ENCODE data around the gene MOB1A. TPM values are rescaled to one million over a fixed set of nuclear protein-coding genes. Genes with fewer than 3 reads are reported as not detected.

Gene MOB1A
- total RNA-seq, 1 donor from 2014 or later: 96.1 TPM

DNA sequence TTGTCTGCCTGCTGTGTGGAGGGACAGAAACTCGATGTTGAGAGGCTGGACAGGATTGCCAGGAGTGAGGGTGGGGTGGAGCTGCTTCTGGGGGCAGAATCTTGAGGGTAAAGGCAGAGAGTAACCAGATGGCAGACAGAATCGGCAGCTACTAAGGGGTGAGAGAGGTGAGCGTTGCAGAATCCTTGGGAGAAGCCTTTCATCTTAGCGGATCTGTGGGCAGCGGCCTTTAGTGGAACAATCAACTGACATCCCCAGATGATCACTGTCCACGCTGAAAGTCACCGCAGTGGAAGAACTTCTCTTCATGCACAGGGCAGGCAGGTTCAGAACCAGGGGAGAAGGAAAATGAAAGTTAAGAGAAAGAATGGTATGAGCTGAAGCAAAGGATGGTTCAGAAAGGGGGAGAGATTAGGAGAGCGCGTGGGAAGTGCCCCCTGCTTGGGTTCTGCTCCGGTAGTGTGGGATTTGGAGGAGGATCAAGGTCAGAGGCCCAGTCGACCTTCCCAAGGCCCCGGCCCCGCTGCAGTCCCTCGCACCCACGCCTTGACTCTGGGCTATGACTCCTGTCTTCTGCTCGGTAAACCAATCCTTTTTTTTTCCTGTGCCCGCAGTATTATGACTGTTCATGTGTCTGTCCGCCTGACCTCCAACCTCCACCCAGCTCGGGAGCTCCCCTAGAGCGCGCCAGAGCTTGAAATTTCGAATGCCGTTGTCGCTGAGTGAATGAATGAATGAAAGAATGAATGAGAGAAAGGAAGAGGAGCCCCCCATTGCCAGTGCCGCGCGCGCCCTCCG, 31.6 kb downstream of the MOB1A start:
- H3K27ac Mint-ChIP-seq (ENCODE audit: unreplicated experiment): no peak overlapping the region
- no peaks in the 10 kb centered on the region for H3K4me1 Mint-ChIP-seq (ENCODE audit: unreplicated experiment)
- no peaks in the 10 kb centered on the region for H3K27me3 Mint-ChIP-seq (ENCODE audit: unreplicated experiment)
- peaks cover 5% of the 10 kb centered on the region for H3K36me3 Mint-ChIP-seq (ENCODE audit: unreplicated experiment)
- TF ChIP-seq, protein P1, sequence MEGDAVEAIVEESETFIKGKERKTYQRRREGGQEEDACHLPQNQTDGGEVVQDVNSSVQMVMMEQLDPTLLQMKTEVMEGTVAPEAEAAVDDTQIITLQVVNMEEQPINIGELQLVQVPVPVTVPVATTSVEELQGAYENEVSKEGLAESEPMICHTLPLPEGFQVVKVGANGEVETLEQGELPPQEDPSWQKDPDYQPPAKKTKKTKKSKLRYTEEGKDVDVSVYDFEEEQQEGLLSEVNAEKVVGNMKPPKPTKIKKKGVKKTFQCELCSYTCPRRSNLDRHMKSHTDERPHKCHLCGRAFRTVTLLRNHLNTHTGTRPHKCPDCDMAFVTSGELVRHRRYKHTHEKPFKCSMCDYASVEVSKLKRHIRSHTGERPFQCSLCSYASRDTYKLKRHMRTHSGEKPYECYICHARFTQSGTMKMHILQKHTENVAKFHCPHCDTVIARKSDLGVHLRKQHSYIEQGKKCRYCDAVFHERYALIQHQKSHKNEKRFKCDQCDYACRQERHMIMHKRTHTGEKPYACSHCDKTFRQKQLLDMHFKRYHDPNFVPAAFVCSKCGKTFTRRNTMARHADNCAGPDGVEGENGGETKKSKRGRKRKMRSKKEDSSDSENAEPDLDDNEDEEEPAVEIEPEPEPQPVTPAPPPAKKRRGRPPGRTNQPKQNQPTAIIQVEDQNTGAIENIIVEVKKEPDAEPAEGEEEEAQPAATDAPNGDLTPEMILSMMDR (IDR thresholded peaks at IDR 0.05): no peak
- H3K4me3 Mint-ChIP-seq (ENCODE audit: unreplicated experiment): no peak overlapping the region
- H3K9me3 Mint-ChIP-seq (ENCODE audit: unreplicated experiment): no peaks in the 10 kb centered on the region
- no peak for DNase-seq (ENCODE audit: extremely low spot score, unreplicated experiment)

DNA sequence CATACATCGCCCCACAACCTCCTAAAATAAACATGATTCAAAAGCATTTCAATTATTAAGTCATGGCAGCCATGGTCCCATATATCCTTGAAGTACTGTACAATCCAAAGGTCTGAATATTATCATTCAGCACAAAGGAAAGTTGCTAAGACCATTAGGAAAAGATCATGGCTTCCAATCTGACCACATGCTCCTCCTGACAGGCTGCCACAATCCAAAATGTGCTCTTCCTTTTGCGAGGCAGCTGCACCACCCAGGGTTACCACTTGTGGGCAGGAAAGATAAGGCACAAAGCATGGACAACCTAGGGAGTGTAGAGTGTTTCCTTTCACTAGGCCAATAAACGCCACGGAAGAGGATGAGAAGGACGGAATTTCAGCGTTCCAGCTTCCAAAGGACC, 36.3 kb downstream of the MOB1A start:
- peaks cover 8% of the 10 kb centered on the region for H3K36me3 Mint-ChIP-seq (ENCODE audit: unreplicated experiment)
- peak; percentile 23 for DNase-seq (ENCODE audit: extremely low spot score, unreplicated experiment)
- no peak overlapping the region for H3K27ac Mint-ChIP-seq (ENCODE audit: unreplicated experiment)
- H3K4me1 Mint-ChIP-seq (ENCODE audit: unreplicated experiment): no peaks in the 10 kb centered on the region
- H3K9me3 Mint-ChIP-seq (ENCODE audit: unreplicated experiment): no peaks in the 10 kb centered on the region
- no peak overlapping the region for H3K4me3 Mint-ChIP-seq (ENCODE audit: unreplicated experiment)
- TF ChIP-seq, protein P1 (IDR thresholded peaks at IDR 0.05): peak; percentile 23
- H3K27me3 Mint-ChIP-seq (ENCODE audit: unreplicated experiment): no peaks in the 10 kb centered on the region

DNA sequence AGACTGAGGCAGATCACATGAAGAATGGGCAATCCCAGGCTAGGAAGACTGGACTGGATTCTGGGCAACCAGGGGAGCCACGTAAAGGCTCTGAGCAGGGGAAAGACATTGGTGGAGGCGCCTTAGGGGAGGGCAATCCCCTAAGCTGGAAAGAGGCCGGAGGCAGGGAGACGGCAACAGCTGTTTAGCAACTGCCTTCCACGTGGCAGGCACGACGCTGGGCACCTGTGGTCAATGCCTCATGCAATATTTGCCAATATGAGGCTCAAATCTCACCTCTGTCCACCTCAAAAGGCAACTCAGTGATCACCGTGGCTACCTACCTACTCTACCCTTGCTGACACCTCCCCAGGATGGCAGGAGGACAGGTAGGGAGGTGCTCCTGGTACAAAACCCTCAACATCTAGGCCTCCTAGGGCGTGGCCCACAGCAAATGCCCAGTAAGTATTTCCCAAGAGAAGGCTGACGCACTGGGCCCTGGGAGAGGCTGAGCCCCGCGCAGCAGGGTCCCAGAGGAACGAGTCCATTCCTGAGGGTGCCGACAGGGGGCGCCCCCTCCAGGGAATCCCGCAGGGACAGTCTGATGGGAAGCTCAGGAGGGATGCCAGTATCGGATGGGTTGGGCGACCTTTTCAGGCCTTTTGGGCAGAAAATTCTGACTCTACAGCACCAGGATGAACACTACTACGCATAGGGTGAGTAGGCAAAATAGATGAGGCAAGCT, 39.9 kb downstream of the MOB1A start:
- DNase-seq (ENCODE audit: extremely low spot score, unreplicated experiment): peak; percentile 84
- Mint-ChIP-seq H3K27me3 (ENCODE audit: unreplicated experiment) (no peaks in the 10 kb centered on the region), H3K4me3 (ENCODE audit: unreplicated experiment) (no peak overlapping the region), H3K36me3 (ENCODE audit: unreplicated experiment) (peaks cover 19% of the 10 kb centered on the region), H3K27ac (ENCODE audit: unreplicated experiment) (no peak overlapping the region), H3K4me1 (ENCODE audit: unreplicated experiment) (no peaks in the 10 kb centered on the region), H3K9me3 (ENCODE audit: unreplicated experiment) (no peaks in the 10 kb centered on the region)
- TF ChIP-seq, protein P1 (IDR thresholded peaks at IDR 0.05): no peak

DNA sequence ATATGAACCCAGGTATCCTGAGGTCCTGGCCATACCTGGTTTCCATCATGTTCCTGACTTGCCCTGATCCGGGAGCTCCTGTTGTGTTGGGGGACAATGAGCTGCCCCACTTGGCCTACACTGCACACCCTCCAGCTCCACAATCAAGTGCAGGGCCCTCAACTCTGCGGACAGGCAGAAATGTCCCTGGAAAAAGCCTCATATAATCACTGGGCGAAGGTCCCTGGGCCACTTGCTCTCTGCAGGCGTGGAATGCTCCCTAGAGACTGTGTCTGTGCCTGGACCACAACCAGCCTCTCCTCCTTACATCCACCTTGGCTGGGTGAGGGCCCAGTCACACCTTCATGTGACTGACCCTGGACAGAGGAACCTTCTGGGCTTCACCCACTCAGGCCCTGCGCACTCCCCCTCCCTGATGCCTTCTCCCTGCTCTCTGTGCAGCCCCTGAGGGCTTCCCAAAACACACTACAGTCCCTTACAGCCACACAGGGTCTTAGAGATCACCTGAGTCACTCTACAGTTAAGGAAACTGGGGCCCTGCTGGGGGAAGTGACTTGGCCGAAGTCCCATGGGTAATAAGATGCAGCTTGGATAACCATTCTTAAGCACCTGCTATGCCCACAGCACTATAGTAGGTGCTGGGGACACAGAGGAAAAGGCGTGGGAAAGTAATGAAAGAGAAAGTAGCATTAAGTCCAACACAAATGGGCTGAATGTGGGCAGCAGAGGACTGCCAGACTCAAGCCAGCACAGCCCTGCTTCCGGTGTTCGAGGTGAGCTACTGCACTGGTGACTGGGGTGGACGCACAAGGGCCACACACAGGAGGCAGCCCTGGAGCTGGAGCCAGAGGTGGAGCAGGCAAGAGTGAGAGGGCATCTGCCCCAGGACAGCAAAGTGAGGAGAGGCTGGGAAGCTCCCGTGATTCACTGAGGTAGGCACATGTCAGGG, 40.8 kb downstream of the MOB1A start:
- Mint-ChIP-seq H3K9me3 (ENCODE audit: unreplicated experiment) (no peaks in the 10 kb centered on the region), H3K36me3 (ENCODE audit: unreplicated experiment) (peaks cover 24% of the 10 kb centered on the region), H3K27me3 (ENCODE audit: unreplicated experiment) (no peaks in the 10 kb centered on the region), H3K27ac (ENCODE audit: unreplicated experiment) (no peak overlapping the region), H3K4me3 (ENCODE audit: unreplicated experiment) (no peak overlapping the region), H3K4me1 (ENCODE audit: unreplicated experiment) (no peaks in the 10 kb centered on the region)
- TF ChIP-seq, protein P1 (IDR thresholded peaks at IDR 0.05): no peak
- DNase-seq (ENCODE audit: extremely low spot score, unreplicated experiment): peak; percentile 72

Data from osteocyte (in vitro differentiated cells).